Subcutaneous adipose tissue (tissue), 4 donors: ENCODE data around the gene CATSPER3. TPM values are rescaled to one million over a fixed set of nuclear protein-coding genes. Genes with fewer than 3 reads are reported as not detected.

Source experiments
- total RNA-seq, 4 donors: library from RNA; depleted of rRNA; stranded (reverse); fragments of >200 nt; gene quantifications; one replicate each; pipeline ENCODE4 v1.1.0, GENCODE V29; 2016
- TF ChIP-seq, protein P1 (sequence below): fragments of 450-650 bp; IDR thresholded peaks from one replicate; pipeline ENCODE4 v1.5.1; 2016; ENCODE audit warnings: low read depth, mild to moderate bottlenecking, control low read depth, antibody characterized with exemption, moderate library complexity

CATSPER3 gene
- total RNA-seq, 4 donors from 2014 or later = 0.34 to 0.98 TPM; not detected in 2

DNA sequence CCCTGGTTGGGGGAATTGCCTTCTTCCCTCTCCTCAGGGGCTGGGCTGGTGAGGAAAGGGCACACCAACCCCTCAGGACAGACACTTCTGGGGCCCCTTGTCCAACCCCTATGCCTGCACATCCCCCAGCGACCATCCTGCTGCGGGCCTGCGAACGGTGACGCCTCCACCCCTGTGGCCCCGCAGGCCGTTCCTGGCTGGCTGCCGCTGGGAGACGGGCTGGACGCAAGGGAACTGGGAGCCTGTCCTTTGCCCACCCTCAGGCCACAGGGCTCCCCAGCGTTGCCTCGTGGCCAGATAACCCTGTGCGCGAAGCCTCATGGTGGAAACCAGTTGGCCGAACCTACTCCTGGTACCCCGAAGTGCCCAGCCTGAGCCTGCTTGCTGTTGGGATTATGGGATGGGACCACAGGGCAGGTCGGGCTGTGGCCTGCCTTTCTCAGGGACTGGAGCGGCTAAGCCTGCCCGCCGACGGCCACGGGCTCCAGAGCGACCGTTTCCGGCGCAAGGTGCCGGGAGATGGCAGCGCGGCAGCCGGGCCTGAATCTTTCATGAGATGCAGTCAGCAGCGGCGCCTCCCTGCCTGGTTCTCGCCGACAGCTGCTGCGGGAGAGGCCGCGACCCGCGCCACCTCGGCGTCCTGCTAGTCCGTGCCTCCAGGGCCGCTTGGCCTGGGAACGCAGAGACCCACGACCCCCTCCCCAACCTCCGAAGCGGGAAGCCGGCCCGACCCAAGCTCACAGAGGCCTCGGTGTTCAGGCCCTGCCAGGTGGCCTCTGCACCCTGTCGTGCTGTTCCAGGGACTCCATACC, 72.8 kb downstream of the CATSPER3 start:
- TF ChIP-seq, protein P1, sequence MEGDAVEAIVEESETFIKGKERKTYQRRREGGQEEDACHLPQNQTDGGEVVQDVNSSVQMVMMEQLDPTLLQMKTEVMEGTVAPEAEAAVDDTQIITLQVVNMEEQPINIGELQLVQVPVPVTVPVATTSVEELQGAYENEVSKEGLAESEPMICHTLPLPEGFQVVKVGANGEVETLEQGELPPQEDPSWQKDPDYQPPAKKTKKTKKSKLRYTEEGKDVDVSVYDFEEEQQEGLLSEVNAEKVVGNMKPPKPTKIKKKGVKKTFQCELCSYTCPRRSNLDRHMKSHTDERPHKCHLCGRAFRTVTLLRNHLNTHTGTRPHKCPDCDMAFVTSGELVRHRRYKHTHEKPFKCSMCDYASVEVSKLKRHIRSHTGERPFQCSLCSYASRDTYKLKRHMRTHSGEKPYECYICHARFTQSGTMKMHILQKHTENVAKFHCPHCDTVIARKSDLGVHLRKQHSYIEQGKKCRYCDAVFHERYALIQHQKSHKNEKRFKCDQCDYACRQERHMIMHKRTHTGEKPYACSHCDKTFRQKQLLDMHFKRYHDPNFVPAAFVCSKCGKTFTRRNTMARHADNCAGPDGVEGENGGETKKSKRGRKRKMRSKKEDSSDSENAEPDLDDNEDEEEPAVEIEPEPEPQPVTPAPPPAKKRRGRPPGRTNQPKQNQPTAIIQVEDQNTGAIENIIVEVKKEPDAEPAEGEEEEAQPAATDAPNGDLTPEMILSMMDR = no peak

DNA sequence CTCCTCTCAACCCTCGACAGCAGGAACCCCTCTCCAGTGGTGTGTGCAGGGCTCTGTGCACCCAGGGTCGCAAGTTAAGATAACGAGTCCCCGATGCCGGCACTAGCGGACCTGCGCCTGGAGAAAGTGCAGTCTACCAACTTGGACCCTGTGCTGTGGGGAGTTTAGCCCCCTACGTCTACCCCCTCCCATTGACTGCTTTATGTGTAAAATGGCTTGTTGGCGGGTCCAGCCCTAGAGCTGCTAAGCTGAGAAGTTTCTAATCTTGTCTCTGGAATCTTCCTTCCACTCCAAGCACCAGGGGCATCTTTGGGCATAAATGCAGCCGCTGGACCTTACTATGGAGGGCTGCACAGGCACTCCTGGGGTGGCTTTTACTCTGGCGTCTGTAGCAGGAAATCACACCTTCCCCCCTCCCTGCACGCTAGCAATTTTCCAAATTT, 73.5 kb downstream of the CATSPER3 start:
- TF ChIP-seq, protein P1 = no peak

DNA sequence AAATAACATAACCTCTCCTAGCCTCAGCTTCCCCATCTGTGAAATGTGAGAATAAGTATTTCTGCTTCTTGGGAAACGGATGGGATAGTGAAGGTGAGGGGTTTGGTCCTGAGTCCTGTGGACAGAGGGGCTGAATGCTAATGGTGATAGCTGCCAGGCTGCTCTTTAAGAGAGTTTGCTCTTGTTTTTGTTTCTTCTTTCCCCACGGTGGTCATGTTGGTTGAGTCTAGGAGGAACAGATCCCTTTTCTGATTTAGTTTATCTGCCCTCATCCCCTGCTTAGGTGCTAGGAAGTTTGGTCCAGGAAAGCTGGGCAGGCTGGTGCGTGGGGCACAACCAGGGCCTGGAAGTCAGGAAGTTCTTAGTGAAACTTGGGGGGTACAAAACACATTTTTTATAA, 74.0 kb downstream of the CATSPER3 start:
- TF ChIP-seq, protein P1 = no peak

DNA sequence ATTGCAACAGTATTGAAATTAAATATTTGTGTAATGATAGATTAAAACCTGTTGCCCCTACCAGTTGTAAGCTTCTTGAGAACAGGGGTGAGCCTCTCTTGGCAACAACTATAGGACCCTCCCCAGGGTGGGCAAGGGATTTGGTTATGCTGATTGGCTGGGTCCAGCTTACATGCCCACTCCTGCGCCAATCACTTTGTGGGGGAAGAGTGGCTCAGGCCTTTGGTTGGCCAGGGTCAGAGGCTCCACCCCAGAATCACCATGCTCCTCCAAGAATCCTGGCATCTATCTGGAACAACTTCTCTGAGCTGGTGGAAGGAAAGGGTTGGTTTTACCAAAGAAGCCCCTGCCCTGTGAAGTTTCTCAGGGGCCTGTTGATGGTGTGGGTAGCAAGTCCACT, 74.9 kb downstream of the CATSPER3 start:
- TF ChIP-seq, protein P1 = no peak

DNA sequence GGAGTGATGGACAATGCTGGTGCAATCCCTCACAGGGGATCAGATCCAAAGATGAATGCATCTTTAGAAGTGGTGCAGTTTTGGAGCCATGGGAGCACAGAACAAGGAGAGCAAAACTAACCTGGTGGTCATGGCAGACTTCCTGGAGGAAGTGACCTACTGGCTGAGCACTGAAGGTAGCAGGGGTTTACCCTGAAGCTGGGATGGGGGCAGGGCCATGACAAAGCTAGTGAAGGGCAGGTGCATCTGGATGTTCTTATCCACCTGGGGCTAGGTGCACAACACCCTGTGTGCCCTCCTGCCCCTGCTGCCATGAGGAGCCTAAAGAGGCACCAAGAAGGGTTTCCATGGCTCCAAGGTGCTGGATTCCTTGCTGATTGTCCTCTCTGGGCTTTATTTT, 77.8 kb downstream of the CATSPER3 start:
- TF ChIP-seq, protein P1 = no peak

DNA sequence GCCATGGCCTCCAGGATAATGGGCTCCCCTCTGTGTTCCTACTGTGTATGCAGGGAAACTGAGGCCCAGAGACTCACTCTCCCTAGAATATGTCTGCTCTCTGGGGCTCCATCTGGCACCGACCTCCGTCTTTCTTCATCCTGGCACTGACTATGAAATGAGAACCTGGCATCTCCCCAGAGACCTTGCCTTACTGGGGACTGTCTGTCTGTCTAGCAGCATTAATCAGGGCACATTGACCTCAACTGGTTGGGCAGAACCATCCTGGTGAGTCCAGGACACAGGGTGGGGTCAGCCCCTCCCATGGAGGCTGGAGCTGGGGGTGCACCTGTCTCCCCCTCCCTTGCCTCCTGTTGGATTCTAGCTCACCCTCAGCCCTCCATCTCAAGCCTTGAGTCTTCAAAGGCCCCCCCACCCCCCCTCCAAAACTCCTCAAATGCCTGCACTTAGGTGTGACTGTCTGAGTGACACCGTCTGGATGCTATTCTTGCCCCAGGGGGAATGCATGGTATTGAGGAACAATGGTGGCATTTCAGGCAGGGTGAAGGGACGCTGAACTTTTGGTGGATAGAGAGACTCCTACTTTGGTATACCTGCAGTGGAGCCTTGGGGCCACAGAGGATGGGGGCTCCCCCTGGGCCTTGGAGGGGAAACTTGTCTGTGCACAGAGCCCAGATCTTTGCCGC, 79.1 kb downstream of the CATSPER3 start:
- TF ChIP-seq, protein P1 = no peak

DNA sequence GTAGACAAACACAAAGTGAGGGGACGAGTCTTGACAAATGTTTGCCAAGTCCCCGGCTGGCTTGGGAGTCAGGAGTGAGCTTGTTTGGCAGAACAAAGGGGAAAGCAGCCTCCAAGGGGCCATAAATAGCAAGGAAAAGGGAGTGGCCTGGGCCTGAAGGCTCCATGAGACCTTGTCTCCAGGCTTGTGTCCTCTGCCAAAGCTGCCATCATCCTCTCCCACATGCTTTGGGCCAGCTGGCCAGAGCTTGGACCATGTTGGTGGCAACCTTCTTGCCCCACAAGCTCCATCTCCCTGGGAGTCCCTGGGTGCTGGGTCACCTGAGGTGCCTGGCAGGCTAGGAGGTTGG, 79.6 kb downstream of the CATSPER3 start:
- TF ChIP-seq, protein P1 = no peak
